Measurements from ENCODE around the gene TANGO2.

GRCh38 chr22:20046730-20047129, 25.8 kb downstream of the TANGO2 start:
- no peak for TF ChIP-seq SIRT6 (IDR thresholded peaks at IDR 0.05; ENCODE audit: low read length)
- no peak for TF ChIP-seq CTCF (IDR thresholded peaks at IDR 0.05; ENCODE audit: control extremely low read depth in 1 of 3, insufficient read depth in 1 of 3, low read depth in 1 of 3, low read length in 3 of 3)
- no peak for TF ChIP-seq SUZ12 (IDR thresholded peaks at IDR 0.05; ENCODE audit: low read length)
- TF ChIP-seq TAF1 (IDR thresholded peaks at IDR 0.05; ENCODE audit: low read depth, low read length), result no peak
- no peak for TF ChIP-seq POLR2AphosphoS5 (IDR thresholded peaks at IDR 0.05; ENCODE audit: low read depth, low read length)
- no peak for TF ChIP-seq ATF2 (IDR thresholded peaks at IDR 0.05; ENCODE audit: low read length)
- no peak for TF ChIP-seq EZH2 (IDR thresholded peaks at IDR 0.05; ENCODE audit: low read depth, low read length, severe bottlenecking)
- TF ChIP-seq POLR2A (IDR thresholded peaks at IDR 0.05; ENCODE audit: control extremely low read depth in 1 of 2, low read depth in 2 of 2, low read length in 2 of 2), result no peak
- TF ChIP-seq POU5F1 (IDR thresholded peaks at IDR 0.05; ENCODE audit: low read depth, low read length), result no peak
- TF ChIP-seq EGR1 (IDR thresholded peaks at IDR 0.05; ENCODE audit: borderline replicate concordance, low read depth, low read length), result no peak
- TF ChIP-seq FOSL1 (IDR thresholded peaks at IDR 0.05; ENCODE audit: insufficient read depth, low read depth, low read length), result no peak
- TF ChIP-seq EP300 (IDR thresholded peaks at IDR 0.05; ENCODE audit: borderline replicate concordance in 1 of 2, low read depth in 2 of 2, low read length in 2 of 2), result no peak
- no peak for TF ChIP-seq GABPA (IDR thresholded peaks at IDR 0.05; ENCODE audit: borderline replicate concordance, insufficient read depth, low read length)

All from H1 (cell line).